CD4-positive, alpha-beta T cell (primary cell): ENCODE data around the gene CMTM5. TPM values are rescaled to one million over a fixed set of nuclear protein-coding genes. Genes with fewer than 3 reads are reported as not detected.

Experiments
- ATAC-seq: fragments of 200-7000 bp; cut with Tn5 transposase; one replicate; pipeline ENCODE4 v1.10.0; 2022; ENCODE audit warnings: mild to moderate bottlenecking; ENCODE audit not compliant: poor library complexity
- CTCF ChIA-PET: fragments of 350-600 bp; sonication (Branson Sonifier 250); formaldehyde crosslinking; loops from one replicate; lab custom pipeline; 2021; ENCODE audit warnings: antibody characterized with exemption, inconsistent platforms; lab: Charles Lee
- POLR2A ChIA-PET: fragments of 350-600 bp; sonication (Branson Sonifier 250); formaldehyde crosslinking; loops from one replicate; lab custom pipeline; 2021; ENCODE audit warnings: antibody characterized with exemption, inconsistent platforms; lab: Charles Lee
- DNase-seq, 14 experiments: peaks; one replicate each; pipeline ENCODE4 v3.0.0-alpha.2; 2013 to 2020; ENCODE audit warnings: mixed read lengths in 2 of 14
- H3K27ac ChIP-seq, 2 donors: one replicate each; pipeline versions ENCODE4 v1.5.1 to v1.7.0; 2013; ENCODE audit warnings: low read length in 2 of 2, low read depth in 1 of 2, mild to moderate bottlenecking in 1 of 2
- H3K27me3 ChIP-seq, 2 experiments: 1 replicate in 1 of 2; 2 replicates in 1 of 2; pipeline versions ENCODE4 v1.6.1 to v1.7.0; 2013; ENCODE audit warnings: low read length in 2 of 2, control low read depth in 1 of 2, mild to moderate bottlenecking in 1 of 2, moderate library complexity in 1 of 2; ENCODE audit not compliant: insufficient read depth in 2 of 2, control insufficient read depth in 1 of 2
- H3K36me3 ChIP-seq: one replicate; pipeline ENCODE4 v1.6.1; 2013; ENCODE audit warnings: low read length, control low read depth; ENCODE audit not compliant: insufficient read depth
- H3K4me1 ChIP-seq: one replicate; pipeline ENCODE4 v1.6.1; 2013; ENCODE audit warnings: low read length, control low read depth; ENCODE audit not compliant: insufficient read depth
- H3K4me3 ChIP-seq: one replicate; pipeline ENCODE4 v1.5.1; 2013; ENCODE audit warnings: mild to moderate bottlenecking, low read length, moderate library complexity
- H3K9me3 ChIP-seq, 2 experiments: 1 replicate in 1 of 2; 2 replicates in 1 of 2; pipeline versions ENCODE4 v1.6.1 to v1.7.0; 2013; ENCODE audit warnings: low read length in 2 of 2, mild to moderate bottlenecking in 2 of 2, control low read depth in 1 of 2, moderate library complexity in 1 of 2; ENCODE audit not compliant: control insufficient read depth in 1 of 2, insufficient read depth in 1 of 2
- H3K27ac Mint-ChIP-seq: one replicate; pipeline ENCODE4 v1.8.0; 2020; ENCODE audit warnings: mixed read lengths
- H3K27me3 Mint-ChIP-seq: one replicate; pipeline ENCODE4 v1.8.0; 2021; ENCODE audit warnings: mixed read lengths
- H3K36me3 Mint-ChIP-seq: one replicate; pipeline ENCODE4 v1.8.0; 2021; ENCODE audit warnings: low read depth, mixed read lengths
- H3K4me1 Mint-ChIP-seq: one replicate; pipeline ENCODE4 v1.8.0; 2021; ENCODE audit warnings: low read depth, mixed read lengths
- H3K4me3 Mint-ChIP-seq: one replicate; pipeline ENCODE4 v1.8.0; 2020; ENCODE audit warnings: mild to moderate bottlenecking, mixed read lengths
- H3K9me3 Mint-ChIP-seq: one replicate; pipeline ENCODE4 v1.8.0; 2020; ENCODE audit warnings: mixed read lengths
- CTCF ChIP-seq: fragments of 200-600 bp; IDR thresholded peaks from one replicate; pipeline ENCODE4 v1.8.0; 2022; ENCODE audit warnings: antibody characterized with exemption, mild to moderate bottlenecking
- intact Hi-C, 2 experiments: fragments of 100-400 bp; cut with DNase I in 1 of 2; cut with micrococcal nuclease in 1 of 2; formaldehyde crosslinking; loops; one replicate each; pipeline versions ENCODE4 v1.15.1 to v1.9.0; 2023 to 2025; cut with DNase I, micrococcal nuclease
- total RNA-seq, 174 experiments: library from RNA in 2 of 174; stranded (reverse) in 2 of 174; gene quantifications; one replicate each; pipeline ENCODE4 v1.2.3 and lab custom pipeline; 2021 to 2026

Gene CMTM5
- total RNA-seq, 2 experiments from 2014 or later, result not detected

- TF ChIP-seq CTCF, result no peak
- no peak within 1 kb of the TSS for H3K4me3 ChIP-seq
- H3K36me3 Mint-ChIP-seq, result no peaks in the 10 kb centered on the region
- H3K4me1 ChIP-seq, result peaks cover 8% of the 10 kb centered on the region
- peaks cover 56% of the 10 kb centered on the region for H3K27me3 Mint-ChIP-seq
- intact Hi-C loops, result no loop called here
- CTCF ChIA-PET, result no interaction called here
- no peak for DNase-seq
- H3K27me3 ChIP-seq, result peaks cover 26 to 27% of the 10 kb centered on the region in 2 experiments
- no peaks in the 10 kb centered on the region for H3K4me1 Mint-ChIP-seq
- POLR2A ChIA-PET, result no interaction called here
- H3K27ac ChIP-seq, result no peak within 1 kb of the TSS
- no peaks in the 10 kb centered on the region for H3K9me3 Mint-ChIP-seq
- peaks cover 0 to 9% of the 10 kb centered on the region in 2 experiments for H3K9me3 ChIP-seq
- no peaks in the 10 kb centered on the region for H3K36me3 ChIP-seq
- H3K27ac Mint-ChIP-seq, result no peak within 1 kb of the TSS
- no peak for ATAC-seq
- H3K4me3 Mint-ChIP-seq, result no peak within 1 kb of the TSS
These were observed 11.7 kb upstream of the CMTM5 start, which contains the start of gene EFS for GRCh38 chr14:23365036-23365731. Gene EFS (minus strand): TSS chr14:23365172. CDS start chr14:23365025, 147 bp downstream.

- H3K9me3 Mint-ChIP-seq, result no peaks in the 10 kb centered on the region
- no peak overlapping the region for H3K27ac Mint-ChIP-seq
- intact Hi-C loops, result no loop called here
- H3K4me1 Mint-ChIP-seq, result no peaks in the 10 kb centered on the region
- no peak for DNase-seq
- Histone ChIP-seq H3K27me3 (peaks cover 26 to 27% of the 10 kb centered on the region in 2 experiments), H3K4me3 (no peak overlapping the region), H3K27ac (no peak overlapping the region), H3K9me3 (peaks cover 0 to 9% of the 10 kb centered on the region in 2 experiments), H3K36me3 (no peaks in the 10 kb centered on the region), H3K4me1 (peaks cover 8% of the 10 kb centered on the region)
- no peak for TF ChIP-seq CTCF
- no peak for ATAC-seq
- ChIA-PET POLR2A (no interaction called here), CTCF (no interaction called here)
- no peaks in the 10 kb centered on the region for H3K36me3 Mint-ChIP-seq
- no peak overlapping the region for H3K4me3 Mint-ChIP-seq
- peaks cover 55% of the 10 kb centered on the region for H3K27me3 Mint-ChIP-seq
These were observed 11.0 kb upstream of the CMTM5 start for GRCh38 chr14:23365732-23366425.

- no peak overlapping the region for H3K27ac Mint-ChIP-seq
- intact Hi-C loops, result no loop called here
- ChIA-PET POLR2A (interaction anchor here (1.0 kb wide), 1 partner anchor 80 kb away, joined by 3 read pairs; no protein-coding TSS in a partner anchor), CTCF (no interaction called here)
- no peaks in the 10 kb centered on the region for H3K9me3 Mint-ChIP-seq
- no peak overlapping the region for H3K4me3 Mint-ChIP-seq
- DNase-seq, result no peak
- Histone ChIP-seq H3K9me3 (peaks cover 0 to 9% of the 10 kb centered on the region in 2 experiments), H3K27ac (no peak overlapping the region), H3K4me3 (no peak overlapping the region), H3K4me1 (peaks cover 8% of the 10 kb centered on the region), H3K27me3 (peaks cover 26 to 27% of the 10 kb centered on the region in 2 experiments), H3K36me3 (no peaks in the 10 kb centered on the region)
- peaks cover 49% of the 10 kb centered on the region for H3K27me3 Mint-ChIP-seq
- H3K36me3 Mint-ChIP-seq, result no peaks in the 10 kb centered on the region
- H3K4me1 Mint-ChIP-seq, result no peaks in the 10 kb centered on the region
- no peak for ATAC-seq
- no peak for TF ChIP-seq CTCF
These were observed 10.4 kb upstream of the CMTM5 start for GRCh38 chr14:23366426-23366921.
